GM12873 (cell line): ENCODE results near the gene POU2AF1.

ENCODE experiments used
- CTCF ChIP-seq: IDR thresholded peaks from 2 replicates; pipeline ENCODE4 v1.5.1; 2012; ENCODE audit warnings: low read depth, mild to moderate bottlenecking, moderate library complexity, low read length, control low read depth; ENCODE audit not compliant: insufficient read depth; ENCODE audit errors: missing control alignments

Gene POU2AF1

GRCh38 chr11:111416231-111416960 lies 37.3 kb upstream of the POU2AF1 start:
- no peak for TF ChIP-seq CTCF

- TF ChIP-seq CTCF, result no peak
Measured at GRCh38 chr11:111414936-111415335, 35.9 kb upstream of the POU2AF1 start.

GRCh38 chr11:111414267-111414931 lies 35.3 kb upstream of the POU2AF1 start:
- peak; percentile 8 for TF ChIP-seq CTCF

DNA sequence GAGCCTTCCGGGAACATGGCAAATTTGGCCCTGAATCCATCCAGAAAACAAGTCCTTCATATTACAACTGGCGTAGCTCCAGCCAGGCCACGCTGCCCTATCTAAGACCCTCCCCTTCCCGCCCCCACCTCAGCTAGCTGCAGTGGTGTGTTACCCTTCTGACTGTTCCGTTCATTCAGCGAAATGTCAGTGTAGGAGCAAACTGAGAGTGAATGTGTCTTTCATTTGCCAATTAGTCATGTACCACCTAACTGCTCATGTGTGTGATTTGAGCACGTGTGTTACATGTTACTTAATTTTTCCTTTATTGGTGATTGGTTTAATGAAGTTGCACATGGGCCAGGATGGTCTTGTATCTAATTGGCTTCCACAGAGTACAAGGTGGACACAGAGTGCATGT lies 34.8 kb upstream of the POU2AF1 start:
- TF ChIP-seq CTCF, result no peak

- no peak for TF ChIP-seq CTCF
Measured at GRCh38 chr11:111412293-111412692, 33.2 kb upstream of the POU2AF1 start.

DNA sequence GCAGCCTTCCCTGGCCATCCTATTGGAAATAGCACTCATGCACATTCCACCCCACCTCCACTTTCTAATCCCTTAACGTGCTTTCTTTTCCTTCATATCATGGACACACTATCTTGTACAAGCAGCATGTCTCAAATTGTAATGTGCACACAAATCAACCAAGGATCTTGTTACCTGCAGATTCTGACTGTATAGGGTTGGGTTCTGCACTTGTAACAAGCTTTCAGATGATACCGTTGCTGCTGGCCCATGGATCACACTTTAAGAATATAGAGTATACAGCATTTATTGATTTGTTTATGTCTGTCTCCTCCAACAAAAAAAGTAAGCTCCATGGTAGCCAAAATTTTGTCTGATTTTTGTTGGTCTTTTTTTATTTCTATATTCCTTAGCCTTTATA lies 32.4 kb upstream of the POU2AF1 start:
- TF ChIP-seq CTCF, result no peak

- no peak for TF ChIP-seq CTCF
Measured at GRCh38 chr11:111410951-111411350, 31.9 kb upstream of the POU2AF1 start.
